GM04503 (cell line): Measurements from ENCODE around the gene MFAP3L.
A peak's percentile ranks its signal among the peaks of the same experiment; 100 is the strongest.
"Not testable (repeated sequence)": the region's sequence is repeated elsewhere in the genome, so short reads cannot be mapped to it uniquely, and the experiment has no call there.

Experiments
- DNase-seq: peaks from one replicate; pipeline ENCODE4 v3.0.0-alpha.2; 2012; ENCODE audit warnings: low read depth

MFAP3L gene

GRCh38 chr4:170026253-170027021, at the start of gene MFAP3L:
MFAP3L (minus strand) TSS chr4:170026395; CDS start chr4:170005877, 20,518 bp downstream.
- DNase-seq = peak; percentile 39

- no peak for DNase-seq
These were observed 45.0 kb upstream of the MFAP3L start for GRCh38 chr4:170071196-170071595.

- no peak for DNase-seq
These were observed 42.4 kb upstream of the MFAP3L start for GRCh38 chr4:170068438-170069128.

DNA sequence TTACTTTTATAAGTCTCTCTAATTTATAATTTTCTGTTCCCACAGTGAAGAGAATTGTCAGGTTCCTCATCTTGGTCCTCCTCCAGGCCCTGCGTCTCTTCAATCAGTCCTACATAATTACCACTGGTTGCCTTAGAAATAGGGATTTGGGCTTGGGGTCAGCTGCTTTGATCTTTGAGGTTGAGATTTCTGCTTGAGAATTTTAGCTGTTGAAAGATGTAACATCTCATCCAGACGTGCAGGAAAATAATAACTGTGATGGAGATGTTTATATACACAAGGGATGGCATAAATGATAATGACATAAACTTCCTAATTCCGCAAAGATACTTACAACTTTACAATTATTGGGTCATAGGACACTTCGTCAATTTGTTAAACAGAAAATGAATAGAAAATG, 33.2 kb upstream of the MFAP3L start:
- no peak for DNase-seq

DNA sequence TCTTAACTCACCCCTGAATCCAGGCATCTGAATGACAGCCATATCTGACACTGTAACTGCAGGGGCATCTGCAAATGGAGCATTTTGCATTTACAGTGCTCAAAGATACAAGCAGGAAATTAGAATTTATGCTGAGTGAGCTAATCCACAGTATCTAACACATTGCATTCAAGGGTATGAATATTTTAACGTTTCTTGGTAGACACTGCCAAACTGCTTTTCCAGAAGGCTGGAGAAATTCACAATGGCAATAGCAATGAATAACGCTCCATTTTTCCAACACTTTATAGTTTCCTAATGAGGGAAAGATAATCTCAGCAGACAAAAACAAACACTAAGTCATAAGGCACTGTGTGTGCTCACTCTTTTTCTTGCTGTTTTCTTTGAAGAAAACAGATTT, 32.6 kb upstream of the MFAP3L start:
- DNase-seq = no peak

GRCh38 chr4:170057866-170058265, 31.7 kb upstream of the MFAP3L start:
- DNase-seq = no peak

- DNase-seq = no peak
These were observed 26.7 kb upstream of the MFAP3L start for GRCh38 chr4:170052919-170053318.

DNA sequence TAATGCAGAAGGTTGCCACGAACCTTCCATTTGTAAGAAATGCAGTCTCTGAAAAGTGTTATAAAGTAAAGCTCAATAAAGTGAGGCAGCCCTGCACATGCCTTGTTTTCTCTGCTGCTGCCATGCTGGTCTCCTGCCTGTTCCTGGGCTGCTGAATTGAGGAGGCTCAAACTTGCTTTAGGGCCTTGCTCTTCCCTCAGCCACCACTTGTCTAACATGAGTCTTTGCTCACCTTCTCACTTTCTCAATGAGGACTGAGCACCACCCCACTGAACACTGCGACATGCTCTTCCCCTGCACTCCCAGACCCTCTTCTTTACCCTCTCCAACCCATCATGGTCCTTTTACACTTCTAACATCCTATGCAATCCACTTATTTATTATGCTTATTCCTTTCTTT, 25.2 kb upstream of the MFAP3L start:
- DNase-seq = no peak

- no peak for DNase-seq
These were observed 23.6 kb upstream of the MFAP3L start for GRCh38 chr4:170049766-170050165.

DNA sequence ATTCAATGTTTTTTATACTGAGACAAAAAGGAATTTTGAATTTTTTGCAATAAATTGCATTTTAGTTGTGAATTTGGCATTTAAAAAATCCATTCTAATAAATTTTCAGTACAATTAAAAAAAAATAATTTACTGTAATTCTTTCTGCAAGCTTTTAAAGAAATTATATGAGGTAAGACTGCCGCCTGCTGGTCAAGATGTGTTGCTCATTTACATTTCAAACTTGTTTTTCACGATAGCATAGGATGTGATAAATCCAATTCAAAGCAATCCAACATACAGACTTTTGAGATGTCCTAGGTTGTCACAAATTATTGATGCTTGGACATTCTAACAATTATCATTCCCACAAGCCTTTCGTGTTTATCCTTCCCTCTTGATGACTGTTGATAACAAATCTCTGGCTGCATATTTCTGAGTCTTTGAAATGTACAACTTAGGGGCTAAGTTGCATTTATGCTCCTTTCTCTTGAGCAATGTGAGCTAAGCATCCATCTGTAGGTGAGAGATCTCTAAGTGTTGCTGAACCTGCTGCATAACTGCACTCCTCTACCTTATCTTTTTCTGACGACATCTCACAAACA, 21.7 kb upstream of the MFAP3L start:
- no peak for DNase-seq

- DNase-seq = not testable (repeated sequence)
These were observed 20.0 kb upstream of the MFAP3L start for GRCh38 chr4:170046156-170046555.

DNA sequence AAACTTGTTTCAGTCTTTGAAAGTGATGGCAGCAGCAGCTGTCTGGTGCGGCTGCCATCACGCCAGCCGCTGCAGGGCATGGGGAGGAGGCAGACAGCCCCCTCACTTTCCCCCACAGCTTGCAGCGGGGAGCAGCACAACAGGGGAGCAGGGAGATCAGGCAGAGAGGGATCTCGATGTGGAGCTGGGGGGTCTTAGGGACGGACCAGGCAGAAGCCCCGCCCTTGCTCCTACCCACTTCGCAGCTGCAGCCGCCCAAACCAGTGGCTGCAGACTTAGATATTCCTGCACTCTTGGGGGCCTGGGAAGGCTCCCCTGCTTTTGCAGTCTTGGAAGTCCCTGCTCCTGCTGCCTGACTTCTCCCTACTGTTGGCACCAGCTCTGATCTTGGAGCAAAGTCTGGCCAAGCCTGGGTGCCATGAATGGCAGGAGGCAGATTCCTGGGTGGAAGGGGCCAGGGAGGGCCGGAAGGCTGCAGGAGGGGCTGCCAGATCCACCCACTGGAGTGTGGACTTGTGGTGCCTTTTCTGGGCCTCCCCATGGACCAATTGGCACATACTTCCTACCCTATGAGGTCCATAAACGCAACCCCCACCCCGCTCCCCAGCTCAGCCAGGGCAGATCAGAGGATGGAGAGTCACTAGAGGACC, 14.0 kb upstream of the MFAP3L start:
- no peak for DNase-seq

DNA sequence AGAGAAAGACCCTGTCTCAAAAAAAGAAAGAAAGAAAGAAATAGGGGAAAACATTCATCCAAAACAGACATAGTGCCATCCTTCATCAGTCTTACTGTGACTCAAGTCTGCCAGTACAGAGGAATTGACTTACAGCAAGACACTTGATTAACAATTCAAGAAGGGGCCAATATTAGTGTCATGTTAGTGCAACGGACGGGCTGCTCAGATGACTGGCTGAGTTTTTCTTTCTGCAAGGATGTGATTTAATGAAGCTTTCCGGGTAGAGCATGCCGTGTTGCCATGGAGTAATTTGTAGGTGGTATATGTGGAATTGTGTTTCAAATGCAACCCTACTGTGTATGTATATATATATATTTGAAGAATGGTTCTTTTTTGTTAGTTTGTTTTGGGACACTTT, 12.6 kb upstream of the MFAP3L start:
- no peak for DNase-seq

DNA sequence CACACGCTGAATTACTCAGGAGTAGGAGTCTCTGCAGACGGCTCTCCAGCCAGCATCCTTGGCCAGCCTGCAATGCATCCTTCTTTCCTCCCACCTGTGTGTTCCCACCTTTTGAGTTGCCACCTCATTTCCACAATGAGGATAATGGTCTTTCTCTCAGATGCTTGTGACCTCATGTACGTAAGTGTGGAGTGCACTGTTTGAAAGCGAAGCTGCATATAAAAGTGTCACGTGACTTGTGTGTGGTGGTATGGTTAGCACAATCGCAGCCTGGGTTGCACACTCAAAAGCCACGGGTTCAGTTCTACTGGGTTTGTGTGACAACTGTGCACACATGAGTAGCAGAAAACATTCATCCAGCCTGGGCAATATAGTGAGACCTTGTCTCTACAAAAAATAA, 12.0 kb upstream of the MFAP3L start:
- no peak for DNase-seq

GRCh38 chr4:170037481-170037880, 11.3 kb upstream of the MFAP3L start:
- DNase-seq = no peak

GRCh38 chr4:170035845-170036244, 9.7 kb upstream of the MFAP3L start:
- no peak for DNase-seq

GRCh38 chr4:170035231-170035630, 9.0 kb upstream of the MFAP3L start:
- DNase-seq = no peak

GRCh38 chr4:170033999-170034398, 7.8 kb upstream of the MFAP3L start:
- no peak for DNase-seq

GRCh38 chr4:170030121-170030520, 3.9 kb upstream of the MFAP3L start:
- no peak for DNase-seq

GRCh38 chr4:170027181-170027829, 1.1 kb upstream of the MFAP3L start:
- DNase-seq = peak; percentile 77

DNA sequence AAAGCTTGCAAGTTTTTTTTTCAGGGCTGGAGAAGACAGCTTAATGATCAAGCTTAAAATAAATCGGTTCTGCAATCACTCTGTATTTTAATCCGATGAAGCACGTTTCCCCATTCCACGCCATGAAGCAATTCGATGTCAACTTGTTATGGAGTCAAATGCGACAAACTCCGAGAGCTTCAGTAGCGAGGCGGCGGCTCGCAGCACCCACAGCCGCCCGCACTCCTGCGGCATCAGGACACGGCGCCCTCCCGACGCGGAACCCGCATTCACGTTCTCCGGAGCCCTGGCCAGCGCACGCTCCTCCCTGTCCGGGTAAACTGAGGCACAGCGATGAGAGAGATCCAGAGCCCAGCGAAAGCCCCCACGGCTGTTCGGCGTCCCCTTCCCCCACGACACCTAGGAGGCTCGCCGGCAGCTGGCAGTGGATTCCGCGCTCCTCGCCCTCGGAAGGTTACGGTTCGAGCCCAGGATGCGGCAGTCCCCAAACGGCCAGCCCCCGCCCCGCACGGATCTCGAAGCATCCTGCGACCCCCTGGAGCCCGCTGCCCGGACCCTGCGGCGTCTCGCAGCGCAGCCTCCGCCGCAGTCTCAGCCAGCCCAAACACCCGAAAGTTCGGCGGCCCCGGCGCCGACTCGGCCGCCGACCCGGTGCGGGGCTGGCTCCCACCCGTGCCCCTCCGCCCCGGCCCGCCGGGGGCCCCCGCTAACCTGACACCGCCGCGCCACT, 507 bp downstream of the MFAP3L start:
- no peak for DNase-seq

- DNase-seq = no peak
These were observed 4.0 kb downstream of the MFAP3L start for GRCh38 chr4:170022211-170022610.
